ENCODE data around the gene SEC16A.
"Not testable (repeated sequence)": the region's sequence is repeated elsewhere in the genome, so short reads cannot be mapped to it uniquely, and the experiment has no call there.

SEC16A gene

DNA sequence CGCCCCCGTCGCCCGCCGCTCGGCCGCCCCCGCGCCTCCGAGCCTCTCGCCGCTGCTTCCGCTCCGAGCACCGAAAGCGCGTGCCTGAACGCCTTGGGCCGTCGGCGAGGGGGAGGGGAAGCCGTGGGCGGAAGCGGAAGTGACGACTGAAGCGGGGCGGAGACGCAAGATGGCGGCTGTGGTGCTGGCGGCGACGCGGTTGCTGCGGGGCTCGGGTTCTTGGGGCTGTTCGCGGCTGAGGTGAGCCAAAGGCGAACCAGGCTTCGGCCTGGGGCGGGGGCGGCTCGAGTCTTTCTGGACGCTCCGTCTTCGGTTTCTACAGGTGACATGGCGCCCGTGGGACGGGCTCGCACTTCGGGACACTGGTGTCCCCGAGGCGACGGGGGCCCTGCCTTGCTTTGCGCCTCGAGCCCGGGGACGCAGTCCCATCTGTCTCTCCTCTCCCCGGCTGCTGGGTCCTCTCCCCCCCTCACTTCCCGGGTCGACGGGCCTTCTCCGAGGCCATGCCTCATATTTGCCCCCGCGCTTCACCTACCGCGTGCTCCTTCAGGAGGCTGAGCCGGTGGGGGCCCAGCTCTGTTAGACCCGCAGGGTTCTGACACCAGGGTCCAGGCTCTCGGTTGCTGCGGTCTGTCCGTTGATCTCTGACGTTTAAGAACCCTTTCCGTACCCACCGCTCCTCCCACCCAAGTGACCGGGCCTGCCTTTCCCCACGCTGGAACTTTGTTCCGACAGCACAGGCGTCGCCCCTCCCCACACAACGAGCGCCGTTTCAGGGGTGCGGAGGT lies 72.1 kb downstream of the SEC16A start, which contains the start of the genes ENTR1 and PMPCA:
Gene ENTR1, minus strand, starts transcription at position 115 of the 788 bp plus-strand sequence. CDS start 217 bp downstream, outside the sequence.
Gene PMPCA, plus strand, starts transcription at position 159 of the 788 bp plus-strand sequence. Its CDS starts 11 bp downstream, at position 170.
- peaks cover 25% of the 10 kb centered on the region for H3K4me1 ChIP-seq (ENCODE audit: control insufficient read depth, insufficient read depth, low read length)
- H3K9me3 ChIP-seq (ENCODE audit: control insufficient read depth in 2 of 2, low read length in 2 of 2): no peaks in the 10 kb centered on the region
- H3K9ac ChIP-seq (ENCODE audit: low read length in 2 of 2): peak within 1 kb of the TSS; percentile 74 to 91
- peaks cover 34 to 36% of the 10 kb centered on the region in 2 donors for H3K36me3 ChIP-seq (ENCODE audit: control insufficient read depth in 2 of 2, insufficient read depth in 2 of 2, low read length in 2 of 2)
- peak within 1 kb of the TSS; percentile 71 for H3K27ac ChIP-seq (ENCODE audit: low read length)
- peak within 1 kb of the TSS; percentile 78 to 92 for H3K4me3 ChIP-seq (ENCODE audit: low read length in 2 of 2)
- no peaks in the 10 kb centered on the region for H3K27me3 ChIP-seq (ENCODE audit: control insufficient read depth in 1 of 2, insufficient read depth in 2 of 2, low read length in 2 of 2)

DNA sequence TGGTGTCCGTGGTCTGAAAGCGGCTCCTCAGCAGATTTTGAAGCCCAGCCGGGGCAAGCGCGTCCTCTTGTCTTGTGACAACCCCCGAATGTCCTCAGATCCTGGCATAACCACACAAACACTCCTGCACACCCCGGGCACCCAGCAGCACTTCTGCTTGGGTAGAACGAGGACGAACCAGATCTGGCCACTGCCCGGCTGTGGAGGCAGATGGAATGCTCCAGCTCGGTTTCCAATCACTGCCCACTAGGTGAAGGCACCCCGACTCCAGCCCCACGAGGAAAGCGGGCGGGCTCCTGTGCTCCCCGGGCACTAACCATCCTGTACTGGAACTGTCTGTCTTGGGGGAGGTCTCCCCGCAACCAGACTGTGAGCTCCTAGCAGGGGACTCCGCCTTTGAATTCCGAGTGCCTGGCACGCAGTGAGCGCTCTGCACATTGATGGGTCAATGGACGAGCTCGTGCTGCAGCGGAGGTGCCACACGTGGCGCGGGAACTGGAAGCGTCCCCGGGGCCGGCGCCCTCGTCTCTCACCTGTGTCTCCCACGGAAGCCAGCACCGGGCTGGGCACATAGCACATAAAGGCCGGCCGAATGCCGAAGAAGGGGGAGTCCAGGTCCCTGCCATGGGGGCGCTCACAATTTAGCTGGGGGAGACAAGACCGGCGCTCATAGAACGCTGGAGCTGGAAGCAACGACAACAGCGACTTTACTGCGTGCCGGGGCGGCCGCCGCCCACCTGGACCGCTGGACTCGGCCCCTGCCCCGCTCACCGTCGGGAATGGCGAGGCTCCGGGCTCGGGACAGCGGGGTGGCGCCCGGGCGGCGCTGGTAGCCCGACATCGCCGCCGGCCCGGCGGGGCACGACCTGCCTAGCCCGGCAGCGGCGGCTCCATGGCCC lies 73.0 kb downstream of the SEC16A start:
- Histone ChIP-seq H3K27me3 (ENCODE audit: control insufficient read depth in 1 of 2, insufficient read depth in 2 of 2, low read length in 2 of 2) (no peaks in the 10 kb centered on the region), H3K9me3 (ENCODE audit: control insufficient read depth in 2 of 2, low read length in 2 of 2) (no peaks in the 10 kb centered on the region), H3K27ac (ENCODE audit: low read length) (no peak overlapping the region), H3K9ac (ENCODE audit: low read length in 2 of 2) (peak overlapping the region; percentile 71 to 74), H3K4me3 (ENCODE audit: low read length in 2 of 2) (peak overlapping the region; percentile 78 to 92), H3K36me3 (ENCODE audit: control insufficient read depth in 2 of 2, insufficient read depth in 2 of 2, low read length in 2 of 2) (peaks cover 29 to 36% of the 10 kb centered on the region in 2 donors), H3K4me1 (ENCODE audit: control insufficient read depth, insufficient read depth, low read length) (peaks cover 25% of the 10 kb centered on the region)

DNA sequence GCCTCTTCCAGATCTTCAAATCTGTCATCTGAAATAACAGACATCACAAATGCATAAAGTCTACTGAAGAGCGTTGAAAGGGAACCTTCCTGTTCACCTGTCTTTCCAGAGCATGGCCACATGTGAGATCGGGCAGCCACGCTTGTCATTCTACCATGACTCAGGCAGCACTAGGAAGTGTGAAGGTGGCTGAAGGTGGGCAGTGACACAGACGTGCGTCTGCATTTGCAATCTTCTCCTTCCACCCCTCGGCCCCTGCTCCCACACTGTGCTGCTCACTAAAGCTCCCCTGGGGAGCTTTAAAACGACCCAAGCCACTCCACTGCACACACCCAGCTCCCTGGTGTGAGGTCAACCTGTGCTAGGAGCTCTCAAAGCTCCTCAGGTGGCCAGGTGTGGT lies 74.9 kb downstream of the SEC16A start:
- no peak overlapping the region for H3K9ac ChIP-seq (ENCODE audit: low read length in 2 of 2)
- no peak overlapping the region for H3K27ac ChIP-seq (ENCODE audit: low read length)
- H3K27me3 ChIP-seq (ENCODE audit: control insufficient read depth in 1 of 2, insufficient read depth in 2 of 2, low read length in 2 of 2): no peaks in the 10 kb centered on the region
- no peaks in the 10 kb centered on the region for H3K9me3 ChIP-seq (ENCODE audit: control insufficient read depth in 2 of 2, low read length in 2 of 2)
- H3K36me3 ChIP-seq (ENCODE audit: control insufficient read depth in 2 of 2, insufficient read depth in 2 of 2, low read length in 2 of 2): peaks cover 18 to 29% of the 10 kb centered on the region in 2 donors
- peaks cover 27% of the 10 kb centered on the region for H3K4me1 ChIP-seq (ENCODE audit: control insufficient read depth, insufficient read depth, low read length)
- no peak overlapping the region for H3K4me3 ChIP-seq (ENCODE audit: low read length in 2 of 2)

DNA sequence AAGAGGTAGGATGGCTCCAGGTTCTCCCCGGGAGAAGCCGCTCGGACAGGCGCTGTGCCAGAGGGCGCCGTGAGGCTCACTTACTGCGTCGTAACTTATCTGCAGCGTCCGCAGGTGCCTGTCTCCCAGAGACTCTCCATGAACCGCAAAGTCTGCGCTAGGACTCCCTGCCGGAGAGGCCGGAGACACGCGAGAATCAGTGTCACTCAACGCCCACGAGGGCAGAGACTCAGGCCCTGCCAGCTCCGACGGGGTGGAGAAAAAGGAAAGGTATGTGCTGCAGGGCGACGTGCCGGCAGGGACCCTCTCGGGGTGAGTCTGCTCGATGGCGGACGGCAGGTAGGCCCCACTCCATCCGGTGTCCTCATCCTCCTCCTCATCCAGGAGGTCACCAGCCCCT lies 75.8 kb downstream of the SEC16A start:
- H3K4me3 ChIP-seq (ENCODE audit: low read length in 2 of 2); H3K9ac ChIP-seq (ENCODE audit: low read length in 2 of 2); H3K27ac ChIP-seq (ENCODE audit: low read length); H3K27me3 ChIP-seq (ENCODE audit: control insufficient read depth in 1 of 2, insufficient read depth in 2 of 2, low read length in 2 of 2); H3K9me3 ChIP-seq (ENCODE audit: control insufficient read depth in 2 of 2, low read length in 2 of 2): not testable (repeated sequence)
- peaks cover 27% of the 10 kb centered on the region for H3K4me1 ChIP-seq (ENCODE audit: control insufficient read depth, insufficient read depth, low read length)
- peaks cover 14 to 26% of the 10 kb centered on the region in 2 donors for H3K36me3 ChIP-seq (ENCODE audit: control insufficient read depth in 2 of 2, insufficient read depth in 2 of 2, low read length in 2 of 2)

DNA sequence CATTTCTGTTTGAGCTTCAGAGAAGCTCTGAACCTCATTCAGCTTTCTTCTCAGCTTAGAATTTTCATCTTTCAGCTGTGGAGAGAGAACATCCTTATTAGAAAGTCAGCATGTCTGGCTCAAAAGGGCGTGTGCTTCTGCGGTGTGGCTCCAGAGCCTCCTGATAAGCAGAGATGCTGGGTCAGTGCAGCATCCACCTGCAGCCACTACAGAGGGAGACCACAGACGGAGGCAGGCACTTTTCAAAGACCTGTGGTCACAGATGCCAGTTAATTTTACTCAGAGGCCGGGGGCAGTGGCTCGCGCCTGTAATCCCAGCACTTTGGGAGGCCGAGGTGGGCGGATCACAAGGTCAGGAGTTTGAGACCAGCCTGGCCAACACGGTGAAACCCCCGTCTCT lies 76.9 kb downstream of the SEC16A start:
- H3K4me3 ChIP-seq (ENCODE audit: low read length in 2 of 2); H3K27ac ChIP-seq (ENCODE audit: low read length); H3K9me3 ChIP-seq (ENCODE audit: control insufficient read depth in 2 of 2, low read length in 2 of 2); H3K27me3 ChIP-seq (ENCODE audit: control insufficient read depth in 1 of 2, insufficient read depth in 2 of 2, low read length in 2 of 2); H3K9ac ChIP-seq (ENCODE audit: low read length in 2 of 2): not testable (repeated sequence)
- Histone ChIP-seq H3K4me1 (ENCODE audit: control insufficient read depth, insufficient read depth, low read length) (peaks cover 16% of the 10 kb centered on the region), H3K36me3 (ENCODE audit: control insufficient read depth in 2 of 2, insufficient read depth in 2 of 2, low read length in 2 of 2) (peaks cover 14 to 23% of the 10 kb centered on the region in 2 donors)

DNA sequence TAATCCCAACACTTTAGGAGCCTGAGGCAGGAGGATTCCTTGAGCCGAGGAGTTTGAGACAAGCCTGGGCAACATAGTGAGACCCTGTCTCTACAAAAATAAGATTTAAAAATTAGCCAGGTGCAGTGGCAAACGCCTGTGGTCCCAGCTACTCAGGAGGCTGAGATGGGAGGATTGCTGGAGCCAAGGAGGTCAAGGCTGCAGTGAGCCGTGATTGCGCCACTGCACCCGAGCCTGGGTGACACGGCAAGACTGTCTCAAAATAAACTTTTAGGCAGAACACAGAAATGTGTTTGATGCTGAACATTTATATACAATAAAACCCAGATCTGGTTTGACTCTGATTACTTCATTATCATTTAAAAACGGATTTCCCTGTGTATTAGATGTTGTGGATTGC lies 77.4 kb downstream of the SEC16A start:
- no peak overlapping the region for H3K27ac ChIP-seq (ENCODE audit: low read length)
- no peak overlapping the region for H3K9ac ChIP-seq (ENCODE audit: low read length in 2 of 2)
- H3K36me3 ChIP-seq (ENCODE audit: control insufficient read depth in 2 of 2, insufficient read depth in 2 of 2, low read length in 2 of 2): peaks cover 14 to 23% of the 10 kb centered on the region in 2 donors
- H3K27me3 ChIP-seq (ENCODE audit: control insufficient read depth in 1 of 2, insufficient read depth in 2 of 2, low read length in 2 of 2): no peaks in the 10 kb centered on the region
- H3K9me3 ChIP-seq (ENCODE audit: control insufficient read depth in 2 of 2, low read length in 2 of 2): no peaks in the 10 kb centered on the region
- H3K4me1 ChIP-seq (ENCODE audit: control insufficient read depth, insufficient read depth, low read length): peaks cover 18% of the 10 kb centered on the region
- no peak overlapping the region for H3K4me3 ChIP-seq (ENCODE audit: low read length in 2 of 2)

DNA sequence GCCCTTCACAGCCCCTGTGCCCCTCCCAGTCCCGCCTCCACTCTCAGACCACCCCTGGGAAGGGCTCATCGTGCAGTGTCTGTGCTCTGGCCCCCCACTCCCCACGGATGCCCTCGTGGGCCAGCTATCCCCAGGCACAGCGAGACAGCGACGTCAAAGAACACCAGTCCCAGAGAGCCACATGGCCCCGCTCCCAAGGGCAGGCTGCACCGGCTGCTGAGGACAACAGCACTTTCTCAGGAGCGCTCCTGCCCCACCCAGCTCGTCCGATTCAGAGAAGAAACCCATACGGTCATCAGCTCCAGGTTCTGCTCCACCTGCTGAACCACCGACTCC lies 78.1 kb downstream of the SEC16A start:
- Histone ChIP-seq H3K9me3 (ENCODE audit: control insufficient read depth in 2 of 2, low read length in 2 of 2) (no peaks in the 10 kb centered on the region), H3K27me3 (ENCODE audit: control insufficient read depth in 1 of 2, insufficient read depth in 2 of 2, low read length in 2 of 2) (no peaks in the 10 kb centered on the region), H3K4me3 (ENCODE audit: low read length in 2 of 2) (no peak overlapping the region), H3K4me1 (ENCODE audit: control insufficient read depth, insufficient read depth, low read length) (peaks cover 17% of the 10 kb centered on the region), H3K9ac (ENCODE audit: low read length in 2 of 2) (no peak overlapping the region), H3K27ac (ENCODE audit: low read length) (no peak overlapping the region), H3K36me3 (ENCODE audit: control insufficient read depth in 2 of 2, insufficient read depth in 2 of 2, low read length in 2 of 2) (peaks cover 14 to 23% of the 10 kb centered on the region in 2 donors)

DNA sequence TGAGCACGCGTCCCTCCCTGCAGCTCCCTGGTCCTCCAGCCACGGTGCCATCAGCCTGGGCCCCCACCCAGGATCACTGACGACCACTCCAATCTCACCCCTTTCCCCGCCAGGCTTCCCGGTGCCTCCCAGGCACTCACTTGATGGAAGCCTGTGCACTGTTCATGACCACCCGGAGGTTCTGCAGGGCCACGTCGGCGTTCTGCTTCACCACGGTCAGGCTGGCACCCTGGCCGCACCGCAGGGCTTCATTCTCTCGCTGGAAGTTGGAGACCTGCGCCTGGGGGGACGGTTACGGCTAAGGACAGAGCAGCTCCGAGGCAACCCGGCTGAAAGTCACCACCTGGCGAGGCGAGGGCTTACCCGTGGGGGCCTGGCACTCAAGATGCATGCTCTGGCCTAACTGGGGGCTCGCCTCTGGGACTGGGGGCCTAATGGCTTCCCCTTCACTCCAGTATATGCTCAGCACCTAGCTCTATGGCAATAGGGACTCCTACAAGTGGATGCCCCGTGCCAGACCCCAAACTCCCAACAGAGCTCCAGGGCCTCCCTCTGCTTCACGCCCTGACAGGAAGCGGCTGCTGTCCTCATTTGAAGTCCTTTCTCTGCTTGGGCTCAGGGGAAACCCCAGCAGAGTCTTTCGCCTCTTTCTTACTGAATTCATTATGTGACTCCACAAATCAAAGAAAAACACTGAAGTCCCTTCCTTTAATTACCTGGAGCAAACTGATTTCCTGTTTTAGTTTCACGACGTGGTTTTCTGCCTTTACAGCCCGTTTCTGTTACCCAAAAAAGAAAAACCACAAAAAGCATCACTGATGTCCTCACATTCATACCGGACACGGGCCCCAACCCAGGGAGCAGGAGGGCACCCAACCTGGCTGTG lies 78.7 kb downstream of the SEC16A start:
- H3K9me3 ChIP-seq (ENCODE audit: control insufficient read depth in 2 of 2, low read length in 2 of 2): no peaks in the 10 kb centered on the region

DNA sequence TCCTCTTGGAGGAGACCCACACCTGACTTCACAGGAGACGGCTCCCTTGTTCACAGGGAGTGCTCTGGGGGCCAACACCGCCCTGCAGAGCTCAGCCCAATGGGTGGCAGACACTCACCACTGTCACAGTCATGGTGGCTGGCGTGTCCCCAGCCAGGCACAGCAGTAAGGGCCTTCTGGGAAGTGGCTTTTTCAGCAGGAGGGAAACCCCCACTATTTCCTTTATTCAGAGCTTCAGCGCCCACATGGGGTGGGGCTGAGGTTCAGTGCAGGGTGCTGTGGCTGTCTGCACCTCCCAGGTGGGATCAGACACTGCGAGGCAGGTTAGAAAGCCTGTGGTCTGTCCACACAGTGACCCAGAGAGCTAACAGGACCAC lies 79.3 kb downstream of the SEC16A start:
- H3K9ac ChIP-seq (ENCODE audit: low read length in 2 of 2): no peak overlapping the region
- peaks cover 21% of the 10 kb centered on the region for H3K4me1 ChIP-seq (ENCODE audit: control insufficient read depth, insufficient read depth, low read length)
- no peak overlapping the region for H3K27ac ChIP-seq (ENCODE audit: low read length)
- no peaks in the 10 kb centered on the region for H3K9me3 ChIP-seq (ENCODE audit: control insufficient read depth in 2 of 2, low read length in 2 of 2)
- peaks cover 14 to 23% of the 10 kb centered on the region in 2 donors for H3K36me3 ChIP-seq (ENCODE audit: control insufficient read depth in 2 of 2, insufficient read depth in 2 of 2, low read length in 2 of 2)
- no peaks in the 10 kb centered on the region for H3K27me3 ChIP-seq (ENCODE audit: control insufficient read depth in 1 of 2, insufficient read depth in 2 of 2, low read length in 2 of 2)
- H3K4me3 ChIP-seq (ENCODE audit: low read length in 2 of 2): no peak overlapping the region

More for the DNA sequence above, 78.7 kb downstream of the SEC16A start:
- H3K4me1 ChIP-seq (ENCODE audit: control insufficient read depth, insufficient read depth, low read length): peaks cover 18% of the 10 kb centered on the region
- H3K27me3 ChIP-seq (ENCODE audit: control insufficient read depth in 1 of 2, insufficient read depth in 2 of 2, low read length in 2 of 2): no peaks in the 10 kb centered on the region
- H3K4me3 ChIP-seq (ENCODE audit: low read length in 2 of 2): no peak overlapping the region
- peaks cover 14 to 23% of the 10 kb centered on the region in 2 donors for H3K36me3 ChIP-seq (ENCODE audit: control insufficient read depth in 2 of 2, insufficient read depth in 2 of 2, low read length in 2 of 2)
- no peak overlapping the region for H3K9ac ChIP-seq (ENCODE audit: low read length in 2 of 2)
- H3K27ac ChIP-seq (ENCODE audit: low read length): no peak overlapping the region

DNA sequence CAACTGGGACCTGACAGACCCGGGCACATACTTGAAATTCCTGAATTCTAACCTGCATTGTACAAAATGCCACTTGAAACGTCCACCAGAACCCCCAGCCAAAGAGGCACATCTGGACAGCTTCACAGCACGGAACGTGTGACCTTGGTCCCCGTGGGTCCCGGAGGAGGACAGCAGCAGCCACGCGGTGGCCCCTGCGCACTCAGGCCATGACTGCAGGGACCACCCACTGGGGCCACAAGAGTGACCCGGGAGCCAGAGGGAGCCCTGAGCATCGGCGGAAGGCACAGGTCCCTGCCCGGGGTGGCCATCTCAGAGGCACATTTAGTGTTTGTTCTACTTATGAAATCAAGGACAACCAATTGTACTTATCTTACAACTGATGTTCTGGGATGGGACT lies 80.8 kb downstream of the SEC16A start:
- no peaks in the 10 kb centered on the region for H3K27me3 ChIP-seq (ENCODE audit: control insufficient read depth in 1 of 2, insufficient read depth in 2 of 2, low read length in 2 of 2)
- no peak overlapping the region for H3K27ac ChIP-seq (ENCODE audit: low read length)
- H3K36me3 ChIP-seq (ENCODE audit: control insufficient read depth in 2 of 2, insufficient read depth in 2 of 2, low read length in 2 of 2): peaks cover 10 to 22% of the 10 kb centered on the region in 2 donors
- H3K4me1 ChIP-seq (ENCODE audit: control insufficient read depth, insufficient read depth, low read length): peaks cover 25% of the 10 kb centered on the region
- no peaks in the 10 kb centered on the region for H3K9me3 ChIP-seq (ENCODE audit: control insufficient read depth in 2 of 2, low read length in 2 of 2)
- no peak overlapping the region for H3K4me3 ChIP-seq (ENCODE audit: low read length in 2 of 2)
- H3K9ac ChIP-seq (ENCODE audit: low read length in 2 of 2): no peak overlapping the region

Measured in stomach smooth muscle (tissue), 2 donors.